Bladder microvascular endothelial cell (primary cell): Measurements from ENCODE around the gene FOS. TPM values are rescaled to one million over a fixed set of nuclear protein-coding genes. Genes with fewer than 3 reads are reported as not detected.

Experiments used
- total RNA-seq: library from RNA; depleted of rRNA; stranded (reverse); fragments of >200 nt; gene quantifications from 2 replicates; pipeline ENCODE4 v1.2.3, GENCODE V29; 2014

Gene FOS
- 1.6 and 116 TPM in 2 replicates for total RNA-seq

DNA sequence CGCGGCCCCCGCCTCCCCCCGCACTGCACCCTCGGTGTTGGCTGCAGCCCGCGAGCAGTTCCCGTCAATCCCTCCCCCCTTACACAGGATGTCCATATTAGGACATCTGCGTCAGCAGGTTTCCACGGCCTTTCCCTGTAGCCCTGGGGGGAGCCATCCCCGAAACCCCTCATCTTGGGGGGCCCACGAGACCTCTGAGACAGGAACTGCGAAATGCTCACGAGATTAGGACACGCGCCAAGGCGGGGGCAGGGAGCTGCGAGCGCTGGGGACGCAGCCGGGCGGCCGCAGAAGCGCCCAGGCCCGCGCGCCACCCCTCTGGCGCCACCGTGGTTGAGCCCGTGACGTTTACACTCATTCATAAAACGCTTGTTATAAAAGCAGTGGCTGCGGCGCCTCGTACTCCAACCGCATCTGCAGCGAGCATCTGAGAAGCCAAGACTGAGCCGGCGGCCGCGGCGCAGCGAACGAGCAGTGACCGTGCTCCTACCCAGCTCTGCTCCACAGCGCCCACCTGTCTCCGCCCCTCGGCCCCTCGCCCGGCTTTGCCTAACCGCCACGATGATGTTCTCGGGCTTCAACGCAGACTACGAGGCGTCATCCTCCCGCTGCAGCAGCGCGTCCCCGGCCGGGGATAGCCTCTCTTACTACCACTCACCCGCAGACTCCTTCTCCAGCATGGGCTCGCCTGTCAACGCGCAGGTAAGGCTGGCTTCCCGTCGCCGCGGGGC, at the start of gene FOS:
TSS of gene FOS (plus strand) at position 407 of the 731 bp plus-strand sequence. CDS start at position 562, 155 bp downstream.

Other genes with a start within 250 kb of the FOS start
- 6.8 and 18.4 TPM in 2 replicates for gene MLH3, start 227.4 kb upstream of the FOS start, total RNA-seq
- gene ACYP1, start 214.8 kb upstream of the FOS start, total RNA-seq: 8.7 and 13.7 TPM in 2 replicates
- 0.49 and 0.63 TPM in 2 replicates for gene ZC2HC1C, start 209.2 kb upstream of the FOS start, total RNA-seq
- gene NEK9, start 151.8 kb upstream of the FOS start, total RNA-seq: 31.2 and 65.6 TPM in 2 replicates
- gene TMED10, start 102.2 kb upstream of the FOS start, total RNA-seq: 105 and 250 TPM in 2 replicates
- 3.7 and 10.4 TPM in 2 replicates for gene JDP2, start 149.2 kb downstream of the FOS start, total RNA-seq
- 0.16 and 0.50 TPM in 2 replicates for gene BATF, start 243.6 kb downstream of the FOS start, total RNA-seq